Suprapubic skin (tissue), 4 donors: Measurements from ENCODE around the gene FBXO10.

Experiments used
- CTCF ChIP-seq, 2 donors: fragments of 200-600 bp in 1 of 2; fragments of 450-650 bp in 1 of 2; sonication (generic) in 1 of 2; IDR thresholded peaks; one replicate each; pipeline ENCODE4 v1.5.1; 2016 to 2019; ENCODE audit warnings: antibody characterized with exemption in 2 of 2, mild to moderate bottlenecking in 1 of 2, moderate library complexity in 1 of 2
- EP300 ChIP-seq: sonication (generic); formaldehyde crosslinking; IDR thresholded peaks from one replicate; pipeline ENCODE4 v1.6.1; 2017; ENCODE audit warnings: antibody characterized with exemption
- POLR2A ChIP-seq, 2 donors: fragments of 450-650 bp; IDR thresholded peaks; one replicate each; pipeline ENCODE4 v1.6.1; 2017; ENCODE audit warnings: antibody characterized with exemption in 2 of 2, mild to moderate bottlenecking in 2 of 2, moderate library complexity in 2 of 2
- POLR2AphosphoS5 ChIP-seq, 3 donors: sonication (generic); formaldehyde crosslinking; IDR thresholded peaks; one replicate each; pipeline ENCODE4 v1.6.1; 2017; ENCODE audit warnings: antibody characterized with exemption in 3 of 3

GRCh38 chr9:37491939-37492338, 84.2 kb downstream of the FBXO10 start:
- TF ChIP-seq POLR2A (IDR thresholded peaks at IDR 0.05) (no peak), CTCF (IDR thresholded peaks at IDR 0.05) (no peak), EP300 (no peak), POLR2AphosphoS5 (IDR thresholded peaks at IDR 0.05) (no peak)
